Keratinocyte (primary cell): ENCODE results near the gene GOLGA6L4. TPM values are rescaled to one million over a fixed set of nuclear protein-coding genes. Genes with fewer than 3 reads are reported as not detected.
"Not testable (repeated sequence)": the region's sequence is repeated elsewhere in the genome, so short reads cannot be mapped to it uniquely, and the experiment has no call there.

Experiments
- DNase-seq: peaks from one replicate; pipeline ENCODE4 v3.0.0-alpha.2; 2011; ENCODE audit warnings: low read depth, missing footprints, low spot score
- FAIRE-seq: peaks from 2 replicates; lab custom pipeline; 2011; peaks lifted over from hg19 to GRCh38; lab: Jason Lieb, UNC
- H2AFZ ChIP-seq: 2 replicates; pipeline ENCODE4 v1.6.0; 2012; ENCODE audit warnings: low read length, control low read depth, inconsistent platforms; ENCODE audit not compliant: control insufficient read depth
- H3K27ac ChIP-seq: 2 replicates; pipeline ENCODE4 v1.5.1; 2011; ENCODE audit warnings: low read length; ENCODE audit not compliant: control insufficient read depth, insufficient read depth
- H3K27me3 ChIP-seq: 3 replicates; pipeline ENCODE4 v1.6.0; 2011; ENCODE audit warnings: low read length; ENCODE audit not compliant: control insufficient read depth, insufficient read depth; ENCODE audit errors: extremely low read depth
- H3K36me3 ChIP-seq, 2 experiments: 2 replicates in 1 of 2; 3 replicates in 1 of 2; pipeline ENCODE4 v1.5.1; 2011; ENCODE audit warnings: low read length in 2 of 2, mild to moderate bottlenecking in 1 of 2; ENCODE audit not compliant: control insufficient read depth in 2 of 2, insufficient read depth in 2 of 2; ENCODE audit errors: extremely low read depth in 1 of 2
- H3K4me1 ChIP-seq: 3 replicates; pipeline ENCODE4 v1.5.1; 2011; ENCODE audit warnings: low read length; ENCODE audit not compliant: control insufficient read depth, insufficient read depth; ENCODE audit errors: extremely low read depth
- H3K4me2 ChIP-seq: 3 replicates; pipeline ENCODE4 v1.6.0; 2011; ENCODE audit warnings: low read depth, low read length; ENCODE audit not compliant: control insufficient read depth, insufficient read depth; ENCODE audit errors: extremely low read depth
- H3K4me3 ChIP-seq, 3 experiments: fragments of 200-600 bp in 1 of 3; sonication (generic) in 1 of 3; 2 replicates in 2 of 3; 3 replicates in 1 of 3; pipeline ENCODE4 v1.5.1; 2011 to 2016; ENCODE audit warnings: low read length in 3 of 3, mild to moderate bottlenecking in 3 of 3, control low read depth in 2 of 3, inconsistent platforms in 1 of 3, low read depth in 1 of 3, mixed read lengths in 1 of 3, mixed run types in 1 of 3, moderate library complexity in 1 of 3; ENCODE audit not compliant: control insufficient read depth in 2 of 3, insufficient read depth in 2 of 3; ENCODE audit errors: extremely low read depth in 1 of 3
- H3K79me2 ChIP-seq: 2 replicates; pipeline ENCODE4 v1.6.0; 2012; ENCODE audit warnings: low read length; ENCODE audit not compliant: control insufficient read depth, insufficient read depth
- H3K9ac ChIP-seq: 3 replicates; pipeline ENCODE4 v1.6.0; 2011; ENCODE audit warnings: low read length; ENCODE audit not compliant: control insufficient read depth, insufficient read depth; ENCODE audit errors: extremely low read depth
- H3K9me1 ChIP-seq: 3 replicates; pipeline ENCODE4 v1.6.0; 2011; ENCODE audit warnings: low read length; ENCODE audit not compliant: control insufficient read depth, insufficient read depth; ENCODE audit errors: extremely low read depth
- H3K9me3 ChIP-seq: 2 replicates; pipeline ENCODE4 v1.5.1; 2012; ENCODE audit warnings: low read depth, low read length; ENCODE audit not compliant: control insufficient read depth
- H4K20me1 ChIP-seq: 3 replicates; pipeline ENCODE4 v1.6.0; 2011; ENCODE audit warnings: low read length; ENCODE audit not compliant: control insufficient read depth, insufficient read depth; ENCODE audit errors: extremely low read depth
- dilution Hi-C: fragments of 300-500 bp; cut with MboI; formaldehyde crosslinking; loops from one replicate; pipeline ENCODE4 v1.7.0; 2020; ENCODE audit warnings: low sequenced_read_pairs; ENCODE audit not compliant: extremely low pct_ligation_motif_present
- polyA minus RNA-seq, 3 experiments: library from RNA; depleted of rRNA, polyadenylated mRNA; stranded (reverse); fragments of >200 nt; gene quantifications; 1 replicate in 1 of 3; 2 replicates in 1 of 3; 3 replicates in 1 of 3; pipeline ENCODE4 v1.2.3, GENCODE V29; 2011
- polyA plus RNA-seq, 5 experiments: library from polyadenylated mRNA; depleted of rRNA in 3 of 5; stranded (reverse) in 3 of 5; stranded (forward) in 1 of 5; unstranded in 1 of 5; fragments of >200 nt; gene quantifications; 1 replicate in 1 of 5; 2 replicates in 3 of 5; 3 replicates in 1 of 5; pipeline versions ENCODE4 v1.2.1 to v1.2.3, GENCODE V29; 2011 to 2012; ENCODE audit warnings: missing spikeins in 2 of 5, low read depth in 1 of 5, low replicate concordance in 1 of 5

GOLGA6L4 gene, protein sequence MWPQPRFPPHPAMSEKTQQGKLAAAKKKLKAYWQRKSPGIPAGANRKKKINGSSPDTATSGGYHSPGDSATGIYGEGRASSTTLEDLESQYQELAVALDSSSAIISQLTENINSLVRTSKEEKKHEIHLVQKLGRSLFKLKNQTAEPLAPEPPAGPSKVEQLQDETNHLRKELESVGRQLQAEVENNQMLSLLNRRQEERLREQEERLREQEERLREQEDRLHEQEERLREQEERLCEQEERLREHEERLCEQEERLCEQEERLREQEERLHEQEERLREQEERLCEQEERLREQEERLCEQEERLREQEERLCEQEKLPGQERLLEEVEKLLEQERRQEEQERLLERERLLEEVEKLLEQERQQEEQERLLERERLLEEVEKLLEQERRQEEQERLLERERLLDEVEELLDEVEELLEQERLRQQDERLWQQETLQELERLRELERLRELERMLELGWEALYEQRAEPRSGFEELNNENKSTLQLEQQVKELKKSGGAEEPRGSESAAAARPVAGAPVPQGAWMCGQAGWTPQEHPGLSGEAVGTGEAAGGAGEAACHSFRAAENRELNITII
- 0.44 to 1.6 TPM (median 0.86 TPM) in 3 replicates for polyA plus RNA-seq
- 6.8 TPM for polyA plus RNA-seq (2011; ENCODE audit: low read depth)
- 0.29 and 0.41 TPM in 2 replicates for polyA plus RNA-seq (2011; cell fraction: cytosol; rRNA removed)
- 5.6 and 7.3 TPM in 2 replicates for polyA plus RNA-seq (2011; cell fraction: nucleus; rRNA removed)
- polyA plus RNA-seq (2012; ENCODE audit: low replicate concordance): 0.84 and 1.4 TPM in 2 replicates
- polyA minus RNA-seq: 0.66 to 1.2 TPM (median 0.96 TPM) in 3 replicates
- polyA minus RNA-seq (2011; cell fraction: cytosol; rRNA and poly(A)+ RNA removed): not detected
- polyA minus RNA-seq (2011; cell fraction: nucleus; rRNA and poly(A)+ RNA removed): 1.8 and 2.0 TPM in 2 replicates

DNA sequence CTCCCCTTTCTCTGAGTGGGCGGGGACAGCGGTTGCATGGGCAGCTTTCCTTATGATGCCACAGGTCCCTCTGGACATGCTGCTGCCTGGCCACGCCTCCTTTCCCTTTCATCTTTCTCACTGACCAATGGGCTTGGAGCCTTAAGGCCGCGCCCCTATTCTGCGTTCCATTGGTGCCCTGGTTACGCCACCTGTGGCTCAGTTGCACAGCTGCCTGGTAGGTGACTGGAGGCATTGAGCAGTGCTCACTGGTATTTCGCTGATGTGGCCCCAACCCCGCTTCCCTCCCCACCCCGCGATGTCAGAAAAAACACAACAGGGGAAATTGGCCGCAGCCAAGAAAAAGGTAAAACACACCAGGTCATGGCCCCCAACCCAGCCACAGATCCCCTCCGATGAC lies at the start of gene GOLGA6L4:
GOLGA6L4 (plus strand) TSS at position 201 of the 400 bp plus-strand sequence; CDS start at position 263, 62 bp downstream.
- H3K27me3 ChIP-seq, dilution Hi-C loops, H3K9ac ChIP-seq, H3K4me1 ChIP-seq, H3K4me2 ChIP-seq, H3K9me1 ChIP-seq, H3K79me2 ChIP-seq, FAIRE-seq, H3K9me3 ChIP-seq, H4K20me1 ChIP-seq, H2AFZ ChIP-seq, H3K36me3 ChIP-seq, H3K27ac ChIP-seq, DNase-seq, H3K4me3 ChIP-seq: not testable (repeated sequence)

DNA sequence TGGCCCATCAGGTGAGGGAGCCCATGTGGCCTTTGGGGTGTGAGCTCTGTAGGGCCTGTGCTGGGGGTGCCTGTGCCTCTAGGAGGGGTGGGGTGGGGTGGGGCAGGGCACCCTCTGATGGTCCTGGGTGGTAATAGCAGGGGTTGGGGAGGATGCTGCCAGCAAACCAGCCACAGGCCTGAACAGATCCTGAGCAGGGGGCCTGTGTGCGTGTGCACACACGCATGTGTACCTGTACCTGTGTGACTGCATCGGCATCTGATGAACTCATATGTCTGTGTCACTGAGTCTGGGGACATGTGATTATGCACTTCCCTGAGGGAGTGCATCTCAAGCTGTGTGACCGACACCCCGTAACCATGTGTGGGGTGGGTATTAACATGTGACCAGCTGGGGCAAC lies 42.6 kb upstream of the GOLGA6L4 start:
- H4K20me1 ChIP-seq, H3K9ac ChIP-seq, H3K36me3 ChIP-seq, H3K4me3 ChIP-seq, H3K79me2 ChIP-seq, H3K27ac ChIP-seq, DNase-seq, H3K9me1 ChIP-seq, H3K4me1 ChIP-seq, FAIRE-seq, H3K4me2 ChIP-seq, H3K9me3 ChIP-seq, H3K27me3 ChIP-seq, H2AFZ ChIP-seq, dilution Hi-C loops: not testable (repeated sequence)

DNA sequence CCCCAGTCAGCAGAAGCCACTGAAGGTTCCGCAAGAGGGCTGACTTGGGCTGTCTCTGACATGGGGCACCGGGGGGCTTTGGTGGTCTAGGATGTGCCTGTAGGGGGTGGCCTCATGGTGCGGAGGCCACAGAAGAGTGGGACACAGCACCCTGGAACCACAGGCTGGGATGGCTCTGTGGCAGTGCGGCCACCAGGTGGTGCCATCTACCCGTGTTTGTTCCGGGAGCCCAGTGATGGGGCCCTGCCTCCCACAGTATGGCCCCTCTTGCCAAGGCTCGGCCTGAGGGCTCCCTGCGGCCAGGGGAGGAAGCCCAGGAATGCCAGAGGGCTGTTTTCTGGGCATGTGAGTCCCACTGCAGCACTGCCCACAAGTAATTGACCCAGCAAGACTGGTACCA lies 40.0 kb upstream of the GOLGA6L4 start:
- H3K27me3 ChIP-seq, H3K36me3 ChIP-seq, H3K9me3 ChIP-seq, H4K20me1 ChIP-seq, H2AFZ ChIP-seq, H3K79me2 ChIP-seq, H3K9ac ChIP-seq, H3K27ac ChIP-seq, DNase-seq, dilution Hi-C loops, H3K4me1 ChIP-seq, FAIRE-seq, H3K9me1 ChIP-seq, H3K4me2 ChIP-seq, H3K4me3 ChIP-seq: not testable (repeated sequence)

DNA sequence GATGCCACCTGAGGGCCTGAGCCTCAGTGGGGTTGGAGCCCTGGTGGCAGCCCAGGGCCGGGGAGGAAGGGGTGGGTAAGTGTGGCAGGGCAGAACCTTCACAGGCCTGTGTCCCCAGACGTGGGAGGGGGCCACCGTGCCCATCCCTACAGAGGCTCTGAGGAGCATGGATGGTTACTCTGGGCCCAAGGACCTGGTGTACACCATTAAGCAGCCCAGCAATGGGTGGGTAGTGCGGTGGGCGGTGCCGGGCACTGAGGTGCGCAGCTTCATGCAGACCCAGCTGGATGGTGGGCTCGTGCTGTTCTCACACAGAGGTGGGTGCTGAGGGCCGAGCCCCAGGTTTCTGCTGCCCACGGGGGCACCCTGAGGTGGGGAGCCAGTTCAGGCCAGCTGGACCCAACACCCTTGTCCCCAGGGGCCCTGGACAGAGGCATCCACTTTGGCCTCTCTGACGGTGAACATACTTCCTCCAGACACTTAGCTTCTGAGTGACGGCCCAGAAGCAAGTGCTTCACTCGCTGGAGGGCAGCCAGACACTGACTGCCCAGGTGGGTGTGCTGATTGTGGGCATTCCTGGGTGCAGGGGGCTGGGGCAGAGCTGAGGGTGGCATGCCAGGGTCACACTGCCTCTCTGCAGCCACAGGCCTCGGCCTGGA lies 38.9 kb upstream of the GOLGA6L4 start:
- H3K9ac ChIP-seq, H3K27ac ChIP-seq, FAIRE-seq, H2AFZ ChIP-seq, H3K9me3 ChIP-seq, H3K27me3 ChIP-seq, H3K4me2 ChIP-seq, H4K20me1 ChIP-seq, DNase-seq, H3K4me1 ChIP-seq, dilution Hi-C loops, H3K79me2 ChIP-seq, H3K4me3 ChIP-seq, H3K36me3 ChIP-seq, H3K9me1 ChIP-seq: not testable (repeated sequence)
